Measurements from ENCODE around the gene IPO4.

IPO4 gene

GRCh38 chr14:24160850-24161804 is 27.5 kb downstream of the IPO4 start, which contains the start of gene IRF9:
TSS of gene IRF9 (plus strand) at chr14:24161265. CDS start at chr14:24162145, 880 bp downstream.
- H3K14ac ChIP-seq (ENCODE audit: low read length in 2 of 2): peak within 1 kb of the TSS in 1 of 2 experiments; percentile 92
- H3K18ac ChIP-seq (ENCODE audit: low read depth in 1 of 2, low read length in 2 of 2): peak within 1 kb of the TSS; percentile 79 to 91
- H4K8ac ChIP-seq (ENCODE audit: low read length): peak within 1 kb of the TSS; percentile 78
- 9% methylated on average over 12 of the region's 12 CpGs for WGBS
- H3K36me3 ChIP-seq (ENCODE audit: control insufficient read depth in 1 of 2, insufficient read depth in 2 of 2, low read depth in 1 of 2, low read length in 2 of 2): peaks cover 68 to 75% of the 10 kb centered on the region in 2 experiments
- H2BK12ac ChIP-seq (ENCODE audit: low read length in 2 of 2): peak within 1 kb of the TSS; percentile 70 to 73
- no peak within 1 kb of the TSS for H2AFZ ChIP-seq (ENCODE audit: low read depth, low read length)
- H3K4me3 ChIP-seq (ENCODE audit: insufficient read depth in 1 of 2, low read depth in 1 of 2, low read length in 2 of 2): peak within 1 kb of the TSS; percentile 63 to 96
- H2AK5ac ChIP-seq (ENCODE audit: low read length, severe bottlenecking): peak within 1 kb of the TSS; percentile 95
- H3K9ac ChIP-seq (ENCODE audit: low read length): peak within 1 kb of the TSS; percentile 99
- H3K23ac ChIP-seq (ENCODE audit: low read length in 2 of 2): peak within 1 kb of the TSS in 1 of 2 experiments; percentile 81
- H3K4ac ChIP-seq (ENCODE audit: low read depth in 1 of 2, low read length in 2 of 2): peak within 1 kb of the TSS; percentile 83 to 91
- H3K9me3 ChIP-seq (ENCODE audit: control insufficient read depth, low read length): no peaks in the 10 kb centered on the region
- H4K91ac ChIP-seq (ENCODE audit: low read length): peak within 1 kb of the TSS; percentile 60
- peak; percentile 95 for DNase-seq
- peaks cover 25% of the 10 kb centered on the region for H3K79me1 ChIP-seq (replicated peaks; ENCODE audit: low read length, poor library complexity, severe bottlenecking)
- H3K27me3 ChIP-seq (ENCODE audit: control insufficient read depth in 1 of 2, insufficient read depth in 1 of 2, low read length in 2 of 2): no peaks in the 10 kb centered on the region
- peak within 1 kb of the TSS; percentile 50 for H2BK120ac ChIP-seq (ENCODE audit: low read depth, low read length)
- peak within 1 kb of the TSS; percentile 80 for H3K4me2 ChIP-seq (ENCODE audit: low read length, poor library complexity, severe bottlenecking)
- peak within 1 kb of the TSS; percentile 26 for H2BK15ac ChIP-seq (ENCODE audit: low read depth, poor library complexity, severe bottlenecking)
- H3K4me1 ChIP-seq (ENCODE audit: control insufficient read depth, insufficient read depth, low read depth, low read length): peaks cover 19% of the 10 kb centered on the region
- peak within 1 kb of the TSS; percentile 76 for H3K27ac ChIP-seq (ENCODE audit: low read length, poor library complexity, severe bottlenecking)
- H2BK5ac ChIP-seq (ENCODE audit: low read depth, low read length, poor library complexity, severe bottlenecking): peak within 1 kb of the TSS; percentile 90

- Histone ChIP-seq H3K27me3 (ENCODE audit: control insufficient read depth in 1 of 2, insufficient read depth in 1 of 2, low read length in 2 of 2) (no peaks in the 10 kb centered on the region), H2BK12ac (ENCODE audit: low read length in 2 of 2) (peak overlapping the region; percentile 61 to 62), H3K4me3 (ENCODE audit: insufficient read depth in 1 of 2, low read depth in 1 of 2, low read length in 2 of 2) (no peak overlapping the region), H2BK120ac (ENCODE audit: low read depth, low read length) (peak overlapping the region; percentile 36), H4K91ac (ENCODE audit: low read length) (peak overlapping the region; percentile 29), H3K23ac (ENCODE audit: low read length in 2 of 2) (no peak overlapping the region), H4K8ac (ENCODE audit: low read length) (peak overlapping the region; percentile 27), H2BK15ac (ENCODE audit: low read depth, poor library complexity, severe bottlenecking) (no peak overlapping the region), H3K4me1 (ENCODE audit: control insufficient read depth, insufficient read depth, low read depth, low read length) (peaks cover 19% of the 10 kb centered on the region), H3K4ac (ENCODE audit: low read depth in 1 of 2, low read length in 2 of 2) (no peak overlapping the region), H3K36me3 (ENCODE audit: control insufficient read depth in 1 of 2, insufficient read depth in 2 of 2, low read depth in 1 of 2, low read length in 2 of 2) (peaks cover 66 to 75% of the 10 kb centered on the region in 2 experiments), H3K9me3 (ENCODE audit: control insufficient read depth, low read length) (no peaks in the 10 kb centered on the region), H2BK5ac (ENCODE audit: low read depth, low read length, poor library complexity, severe bottlenecking) (no peak overlapping the region), H3K27ac (ENCODE audit: low read length, poor library complexity, severe bottlenecking) (peak overlapping the region; percentile 19), H2AFZ (ENCODE audit: low read depth, low read length) (no peak overlapping the region), H3K18ac (ENCODE audit: low read depth in 1 of 2, low read length in 2 of 2) (peak overlapping the region in 1 of 2 experiments; percentile 63), H2AK5ac (ENCODE audit: low read length, severe bottlenecking) (no peak overlapping the region), H3K79me1 (replicated peaks; ENCODE audit: low read length, poor library complexity, severe bottlenecking) (peaks cover 25% of the 10 kb centered on the region), H3K9ac (ENCODE audit: low read length) (peak overlapping the region; percentile 99), H3K14ac (ENCODE audit: low read length in 2 of 2) (no peak overlapping the region), H3K4me2 (ENCODE audit: low read length, poor library complexity, severe bottlenecking) (no peak overlapping the region)
- DNase-seq: no peak
- WGBS: 98% methylated on average over 4 of the region's 4 CpGs
These were observed 28.1 kb downstream of the IPO4 start for GRCh38 chr14:24160499-24160849.

- Histone ChIP-seq H2BK120ac (ENCODE audit: low read depth, low read length) (no peak overlapping the region), H3K9ac (ENCODE audit: low read length) (no peak overlapping the region), H2AFZ (ENCODE audit: low read depth, low read length) (no peak overlapping the region), H3K36me3 (ENCODE audit: control insufficient read depth in 1 of 2, insufficient read depth in 2 of 2, low read depth in 1 of 2, low read length in 2 of 2) (peaks cover 66 to 75% of the 10 kb centered on the region in 2 experiments), H2BK5ac (ENCODE audit: low read depth, low read length, poor library complexity, severe bottlenecking) (no peak overlapping the region), H3K4ac (ENCODE audit: low read depth in 1 of 2, low read length in 2 of 2) (no peak overlapping the region), H3K79me1 (replicated peaks; ENCODE audit: low read length, poor library complexity, severe bottlenecking) (peaks cover 23% of the 10 kb centered on the region), H2BK12ac (ENCODE audit: low read length in 2 of 2) (peak overlapping the region; percentile 62 to 67), H3K9me3 (ENCODE audit: control insufficient read depth, low read length) (no peaks in the 10 kb centered on the region), H4K8ac (ENCODE audit: low read length) (no peak overlapping the region), H3K4me3 (ENCODE audit: insufficient read depth in 1 of 2, low read depth in 1 of 2, low read length in 2 of 2) (no peak overlapping the region), H3K14ac (ENCODE audit: low read length in 2 of 2) (no peak overlapping the region), H2BK15ac (ENCODE audit: low read depth, poor library complexity, severe bottlenecking) (peak overlapping the region; percentile 6), H4K91ac (ENCODE audit: low read length) (peak overlapping the region; percentile 4), H3K23ac (ENCODE audit: low read length in 2 of 2) (no peak overlapping the region), H3K4me1 (ENCODE audit: control insufficient read depth, insufficient read depth, low read depth, low read length) (peaks cover 19% of the 10 kb centered on the region), H3K18ac (ENCODE audit: low read depth in 1 of 2, low read length in 2 of 2) (no peak overlapping the region), H3K4me2 (ENCODE audit: low read length, poor library complexity, severe bottlenecking) (no peak overlapping the region), H3K27me3 (ENCODE audit: control insufficient read depth in 1 of 2, insufficient read depth in 1 of 2, low read length in 2 of 2) (no peaks in the 10 kb centered on the region), H3K27ac (ENCODE audit: low read length, poor library complexity, severe bottlenecking) (no peak overlapping the region), H2AK5ac (ENCODE audit: low read length, severe bottlenecking) (no peak overlapping the region)
- no peak for DNase-seq
- WGBS: 98% methylated on average over 10 of the region's 11 CpGs
These were observed 28.7 kb downstream of the IPO4 start for GRCh38 chr14:24159777-24160498.

DNA sequence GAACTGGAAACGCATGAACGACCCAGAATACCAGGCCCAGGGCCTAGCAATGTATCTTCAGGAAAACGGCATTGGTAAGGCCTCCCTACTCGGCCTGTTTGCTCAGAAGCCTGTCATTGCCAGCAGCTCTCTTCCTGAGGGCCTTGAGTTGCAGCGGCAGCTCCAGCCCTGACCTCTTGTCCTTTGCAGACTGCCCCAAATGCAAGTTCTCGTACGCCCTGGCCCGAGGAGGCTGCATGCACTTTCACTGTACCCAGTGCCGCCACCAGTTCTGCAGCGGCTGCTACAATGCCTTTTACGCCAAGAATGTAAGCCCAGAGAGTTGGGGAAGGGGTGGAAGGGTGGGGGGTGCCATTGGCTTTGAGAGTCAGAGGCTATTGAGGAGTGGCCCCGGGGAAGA is 31.3 kb downstream of the IPO4 start:
- Histone ChIP-seq H2BK15ac (ENCODE audit: low read depth, poor library complexity, severe bottlenecking) (no peak overlapping the region), H3K23ac (ENCODE audit: low read length in 2 of 2) (no peak overlapping the region), H3K18ac (ENCODE audit: low read depth in 1 of 2, low read length in 2 of 2) (no peak overlapping the region), H3K36me3 (ENCODE audit: control insufficient read depth in 1 of 2, insufficient read depth in 2 of 2, low read depth in 1 of 2, low read length in 2 of 2) (peaks cover 47 to 66% of the 10 kb centered on the region in 2 experiments), H3K79me1 (replicated peaks; ENCODE audit: low read length, poor library complexity, severe bottlenecking) (peaks cover 9% of the 10 kb centered on the region), H3K27me3 (ENCODE audit: control insufficient read depth in 1 of 2, insufficient read depth in 1 of 2, low read length in 2 of 2) (no peaks in the 10 kb centered on the region), H3K27ac (ENCODE audit: low read length, poor library complexity, severe bottlenecking) (no peak overlapping the region), H4K8ac (ENCODE audit: low read length) (no peak overlapping the region), H2AFZ (ENCODE audit: low read depth, low read length) (no peak overlapping the region), H3K9me3 (ENCODE audit: control insufficient read depth, low read length) (no peaks in the 10 kb centered on the region), H3K4me1 (ENCODE audit: control insufficient read depth, insufficient read depth, low read depth, low read length) (peaks cover 13% of the 10 kb centered on the region), H4K91ac (ENCODE audit: low read length) (no peak overlapping the region), H2AK5ac (ENCODE audit: low read length, severe bottlenecking) (no peak overlapping the region), H3K4me3 (ENCODE audit: insufficient read depth in 1 of 2, low read depth in 1 of 2, low read length in 2 of 2) (no peak overlapping the region), H2BK12ac (ENCODE audit: low read length in 2 of 2) (no peak overlapping the region), H3K9ac (ENCODE audit: low read length) (no peak overlapping the region), H2BK120ac (ENCODE audit: low read depth, low read length) (no peak overlapping the region), H3K4ac (ENCODE audit: low read depth in 1 of 2, low read length in 2 of 2) (no peak overlapping the region), H2BK5ac (ENCODE audit: low read depth, low read length, poor library complexity, severe bottlenecking) (no peak overlapping the region), H3K14ac (ENCODE audit: low read length in 2 of 2) (no peak overlapping the region), H3K4me2 (ENCODE audit: low read length, poor library complexity, severe bottlenecking) (no peak overlapping the region)
- 92% methylated on average over 10 of the region's 12 CpGs for WGBS
- no peak for DNase-seq
